DND-41 (cell line): ENCODE measurements around the gene SEMA6B.
A peak's percentile ranks its signal among the peaks of the same experiment; 100 is the strongest.

Source experiments
- ATAC-seq: fragments of 200-7000 bp; cut with Tn5 transposase; 3 replicates; pipeline ENCODE4 v1.9.1; 2021; ENCODE audit warnings: low read depth; ENCODE audit not compliant: insufficient read depth
- DNase-seq: peaks from one replicate; pipeline ENCODE4 v3.0.0-alpha.2; 2020
- H2AFZ ChIP-seq: 2 replicates; pipeline ENCODE4 v1.6.0; 2012; ENCODE audit warnings: low read depth, low read length
- H3K27ac ChIP-seq: 2 replicates; pipeline ENCODE4 v1.5.1; 2012; ENCODE audit warnings: low read length, inconsistent platforms
- H3K27me3 ChIP-seq: fragments of 200-600 bp; sonication (generic); 2 replicates; pipeline ENCODE4 v1.6.0; 2012; ENCODE audit warnings: low read length, mild to moderate bottlenecking, inconsistent platforms; ENCODE audit not compliant: insufficient read depth, poor library complexity
- H3K36me3 ChIP-seq: 2 replicates; pipeline ENCODE4 v1.5.1; 2012; ENCODE audit warnings: low read length, inconsistent platforms; ENCODE audit not compliant: insufficient read depth
- H3K4me1 ChIP-seq: 2 replicates; pipeline ENCODE4 v1.5.1; 2012; ENCODE audit warnings: mild to moderate bottlenecking, low read length; ENCODE audit not compliant: insufficient read depth
- H3K4me2 ChIP-seq: 2 replicates; pipeline ENCODE4 v1.6.0; 2012; ENCODE audit warnings: mild to moderate bottlenecking, moderate library complexity, low read length, inconsistent platforms; ENCODE audit not compliant: insufficient read depth
- H3K4me3 ChIP-seq, 2 experiments: fragments of 200-600 bp in 1 of 2; shearing (Covaris generic) in 1 of 2; 2 replicates each; pipeline ENCODE4 v1.5.1; 2012 to 2016; ENCODE audit warnings: inconsistent platforms in 2 of 2, low read length in 2 of 2, mild to moderate bottlenecking in 2 of 2, low read depth in 1 of 2, moderate library complexity in 1 of 2
- H3K79me2 ChIP-seq: 2 replicates; pipeline ENCODE4 v1.6.0; 2012; ENCODE audit warnings: low read length, inconsistent platforms; ENCODE audit not compliant: insufficient read depth
- H3K9ac ChIP-seq: 2 replicates; pipeline ENCODE4 v1.6.0; 2012; ENCODE audit warnings: low read depth, mild to moderate bottlenecking, inconsistent platforms, low read length, moderate library complexity
- H3K9me3 ChIP-seq: 2 replicates; pipeline ENCODE4 v1.5.1; 2012; ENCODE audit warnings: low read length, moderate library complexity, mild to moderate bottlenecking, inconsistent platforms; ENCODE audit not compliant: insufficient read depth, severe bottlenecking
- H4K20me1 ChIP-seq: 2 replicates; pipeline ENCODE4 v1.6.0; 2012; ENCODE audit warnings: low read length; ENCODE audit not compliant: insufficient read depth
- EZH2 ChIP-seq: IDR thresholded peaks from 3 replicates; pipeline ENCODE4 v1.6.1; 2012; ENCODE audit warnings: borderline replicate concordance, low read depth, mild to moderate bottlenecking, moderate library complexity, low read length, inconsistent platforms; ENCODE audit not compliant: severe bottlenecking
- TF ChIP-seq, protein P1 (sequence below): IDR thresholded peaks from 2 replicates; pipeline ENCODE4 v1.5.1; 2012; ENCODE audit warnings: borderline replicate concordance, low read length, moderate library complexity, mild to moderate bottlenecking; ENCODE audit not compliant: poor library complexity, severe bottlenecking; ENCODE audit errors: extremely low read depth

SEMA6B gene

GRCh38 chr19:4550018-4550417 lies 9.5 kb downstream of the SEMA6B start:
- Histone ChIP-seq H3K4me2 (no peak overlapping the region), H3K9me3 (no peaks in the 10 kb centered on the region), H3K27ac (no peak overlapping the region), H3K79me2 (no peaks in the 10 kb centered on the region), H3K4me1 (no peaks in the 10 kb centered on the region), H3K27me3 (no peaks in the 10 kb centered on the region), H4K20me1 (0 out of 2 replicates have a peak, but pooled peaks cover 9% of the 10 kb centered on the region), H3K9ac (no peak overlapping the region), H3K4me3 (no peak overlapping the region), H2AFZ (no peak overlapping the region), H3K36me3 (no peaks in the 10 kb centered on the region)
- ATAC-seq (no peak), DNase-seq (no peak)
- TF ChIP-seq EZH2, result no peak
- TF ChIP-seq, protein P1, sequence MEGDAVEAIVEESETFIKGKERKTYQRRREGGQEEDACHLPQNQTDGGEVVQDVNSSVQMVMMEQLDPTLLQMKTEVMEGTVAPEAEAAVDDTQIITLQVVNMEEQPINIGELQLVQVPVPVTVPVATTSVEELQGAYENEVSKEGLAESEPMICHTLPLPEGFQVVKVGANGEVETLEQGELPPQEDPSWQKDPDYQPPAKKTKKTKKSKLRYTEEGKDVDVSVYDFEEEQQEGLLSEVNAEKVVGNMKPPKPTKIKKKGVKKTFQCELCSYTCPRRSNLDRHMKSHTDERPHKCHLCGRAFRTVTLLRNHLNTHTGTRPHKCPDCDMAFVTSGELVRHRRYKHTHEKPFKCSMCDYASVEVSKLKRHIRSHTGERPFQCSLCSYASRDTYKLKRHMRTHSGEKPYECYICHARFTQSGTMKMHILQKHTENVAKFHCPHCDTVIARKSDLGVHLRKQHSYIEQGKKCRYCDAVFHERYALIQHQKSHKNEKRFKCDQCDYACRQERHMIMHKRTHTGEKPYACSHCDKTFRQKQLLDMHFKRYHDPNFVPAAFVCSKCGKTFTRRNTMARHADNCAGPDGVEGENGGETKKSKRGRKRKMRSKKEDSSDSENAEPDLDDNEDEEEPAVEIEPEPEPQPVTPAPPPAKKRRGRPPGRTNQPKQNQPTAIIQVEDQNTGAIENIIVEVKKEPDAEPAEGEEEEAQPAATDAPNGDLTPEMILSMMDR, result no peak

DNA sequence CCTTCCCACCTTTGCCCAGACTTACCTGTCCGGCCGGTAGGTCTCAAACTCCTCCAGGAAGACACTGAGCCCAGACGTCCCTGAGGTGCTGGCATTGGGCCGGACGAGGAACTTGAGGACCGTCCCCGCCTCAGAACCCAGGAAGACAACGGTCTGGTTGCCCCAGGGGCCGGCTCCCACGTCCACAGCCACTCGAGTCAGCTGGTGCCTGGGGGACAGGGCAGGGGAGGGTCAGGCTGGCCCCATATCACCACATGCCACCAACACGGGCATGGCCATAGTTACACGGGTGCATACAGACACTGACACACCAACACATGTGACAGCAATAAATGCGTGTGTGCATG lies 11.3 kb downstream of the SEMA6B start:
- Histone ChIP-seq H3K36me3 (no peaks in the 10 kb centered on the region), H3K9me3 (no peaks in the 10 kb centered on the region), H3K9ac (no peak overlapping the region), H3K4me1 (no peaks in the 10 kb centered on the region), H2AFZ (no peak overlapping the region), H3K4me3 (no peak overlapping the region), H3K4me2 (no peak overlapping the region), H3K27me3 (no peaks in the 10 kb centered on the region), H3K79me2 (no peaks in the 10 kb centered on the region), H4K20me1 (0 out of 2 replicates have a peak, but pooled peaks cover 9% of the 10 kb centered on the region), H3K27ac (no peak overlapping the region)
- DNase-seq (no peak), ATAC-seq (no peak)
- TF ChIP-seq EZH2, result no peak
- TF ChIP-seq, protein P1, result no peak

GRCh38 chr19:4547303-4548237 lies 11.9 kb downstream of the SEMA6B start:
- no peaks in the 10 kb centered on the region for H3K79me2 ChIP-seq
- TF ChIP-seq, protein P1, result peak; percentile 57
- TF ChIP-seq EZH2, result no peak
- H3K9me3 ChIP-seq, result no peaks in the 10 kb centered on the region
- H3K36me3 ChIP-seq, result no peaks in the 10 kb centered on the region
- H3K4me3 ChIP-seq, result no peak overlapping the region
- no peaks in the 10 kb centered on the region for H3K27me3 ChIP-seq
- no peak overlapping the region for H3K4me2 ChIP-seq
- no peak overlapping the region for H3K27ac ChIP-seq
- 0 out of 3 replicates have a peak, but pooled peaks have one; percentile 22 for ATAC-seq
- peak; percentile 34 for DNase-seq
- no peak overlapping the region for H2AFZ ChIP-seq
- H3K4me1 ChIP-seq, result no peaks in the 10 kb centered on the region
- no peak overlapping the region for H3K9ac ChIP-seq
- 0 out of 2 replicates have a peak, but pooled peaks cover 9% of the 10 kb centered on the region for H4K20me1 ChIP-seq
